Naive B cell (primary cell): ENCODE results near the gene TTLL5. TPM values are rescaled to one million over a fixed set of nuclear protein-coding genes. Genes with fewer than 3 reads are reported as not detected.

Source experiments
- ATAC-seq, 2 donors: fragments of 150-1000 bp; cut with Tn5 transposase; 2 replicates each; pipeline ENCODE4 v1.10.0; 2021; ENCODE audit warnings: low read depth in 2 of 2, mild to moderate bottlenecking in 2 of 2, moderate library complexity in 2 of 2
- DNase-seq: peaks from one replicate; pipeline ENCODE4 v3.0.0; 2022
- H3K27ac Mint-ChIP-seq, 6 donors: one replicate each; pipeline ENCODE4 v1.8.0; 2020 to 2022; ENCODE audit warnings: mild to moderate bottlenecking in 6 of 6, mixed read lengths in 6 of 6, moderate library complexity in 5 of 6, inconsistent platforms in 2 of 6
- H3K27me3 Mint-ChIP-seq, 3 donors: one replicate each; pipeline ENCODE4 v1.8.0; 2021 to 2022; ENCODE audit warnings: mixed read lengths in 3 of 3, mild to moderate bottlenecking in 1 of 3
- H3K36me3 Mint-ChIP-seq, 2 donors: one replicate each; pipeline ENCODE4 v1.8.0; 2020 to 2022; ENCODE audit warnings: mixed read lengths in 2 of 2, inconsistent platforms in 1 of 2, mild to moderate bottlenecking in 1 of 2
- H3K4me1 Mint-ChIP-seq, 3 donors: one replicate each; pipeline ENCODE4 v1.8.0; 2020 to 2022; ENCODE audit warnings: mixed read lengths in 3 of 3, inconsistent platforms in 1 of 3, mild to moderate bottlenecking in 1 of 3, moderate library complexity in 1 of 3
- H3K4me3 Mint-ChIP-seq, 8 donors: one replicate each; pipeline ENCODE4 v1.8.0; 2020 to 2022; ENCODE audit warnings: mild to moderate bottlenecking in 8 of 8, mixed read lengths in 8 of 8, moderate library complexity in 8 of 8, inconsistent platforms in 2 of 8
- H3K9me3 Mint-ChIP-seq, 7 donors: one replicate each; pipeline ENCODE4 v1.8.0; 2020 to 2022; ENCODE audit warnings: mixed read lengths in 7 of 7, mild to moderate bottlenecking in 5 of 7, inconsistent platforms in 2 of 7, moderate library complexity in 1 of 7
- polyA plus RNA-seq, 6 donors: library from polyadenylated mRNA; unstranded; fragments of 300-500 nt; fragmentation: Illumina TruSeq; gene quantifications; one replicate each; pipeline ENCODE4 v1.2.3, GENCODE V29; 2021; ENCODE audit warnings: low read depth in 6 of 6

The TTLL5 gene
- polyA plus RNA-seq, 6 donors from 2014 or later = 3.8 to 15.9 (median 9.1) TPM

- Mint-ChIP-seq H3K4me3 (no peak overlapping the region), H3K36me3 (peaks cover 0 to 17% of the 10 kb centered on the region in 2 donors), H3K27ac (peak overlapping the region in 1 of 6 donors; percentile 22), H3K27me3 (no peaks in the 10 kb centered on the region), H3K4me1 (no peaks in the 10 kb centered on the region), H3K9me3 (peaks cover 0 to 1% (median 0%) of the 10 kb centered on the region in 7 donors)
- no peak for DNase-seq
- no peak for ATAC-seq
These were observed 24.9 kb upstream of the TTLL5 start for GRCh38 chr14:75636100-75636692.

- Mint-ChIP-seq H3K36me3 (peaks cover 0 to 28% of the 10 kb centered on the region in 2 donors), H3K9me3 (peaks cover 0 to 1% (median 0%) of the 10 kb centered on the region in 7 donors), H3K27ac (peak overlapping the region in 1 of 6 donors; percentile 56), H3K27me3 (no peaks in the 10 kb centered on the region), H3K4me3 (no peak overlapping the region), H3K4me1 (no peaks in the 10 kb centered on the region)
- ATAC-seq = no peak
- DNase-seq = no peak
These were observed 20.2 kb upstream of the TTLL5 start for GRCh38 chr14:75640876-75641275.

GRCh38 chr14:75643985-75644384 lies 17.1 kb upstream of the TTLL5 start:
- H3K4me1 Mint-ChIP-seq = no peaks in the 10 kb centered on the region
- H3K9me3 Mint-ChIP-seq = peaks cover 0 to 1% (median 0%) of the 10 kb centered on the region in 7 donors
- ATAC-seq (no peak), DNase-seq (no peak)
- no peak overlapping the region for H3K27ac Mint-ChIP-seq
- no peaks in the 10 kb centered on the region for H3K27me3 Mint-ChIP-seq
- peaks cover 0 to 33% of the 10 kb centered on the region in 2 donors for H3K36me3 Mint-ChIP-seq
- no peak overlapping the region for H3K4me3 Mint-ChIP-seq

GRCh38 chr14:75645056-75645455 lies 16.0 kb upstream of the TTLL5 start:
- Mint-ChIP-seq H3K27ac (no peak overlapping the region), H3K4me3 (no peak overlapping the region), H3K9me3 (peaks cover 0 to 2% (median 0%) of the 10 kb centered on the region in 7 donors), H3K27me3 (no peaks in the 10 kb centered on the region), H3K36me3 (peaks cover 8 to 36% of the 10 kb centered on the region in 2 donors), H3K4me1 (no peaks in the 10 kb centered on the region)
- DNase-seq (no peak), ATAC-seq (no peak)

- Mint-ChIP-seq H3K27me3 (no peaks in the 10 kb centered on the region), H3K27ac (peak overlapping the region in 1 of 6 donors; percentile 56), H3K4me3 (no peak overlapping the region), H3K9me3 (peaks cover 0 to 2% (median 0%) of the 10 kb centered on the region in 7 donors), H3K4me1 (no peaks in the 10 kb centered on the region), H3K36me3 (peaks cover 24 to 30% of the 10 kb centered on the region in 2 donors)
- ATAC-seq = no peak
- DNase-seq = no peak
These were observed 14.3 kb upstream of the TTLL5 start for GRCh38 chr14:75646762-75647161.

GRCh38 chr14:75647640-75648039 lies 13.4 kb upstream of the TTLL5 start:
- Mint-ChIP-seq H3K9me3 (peaks cover 0 to 2% (median 0%) of the 10 kb centered on the region in 7 donors), H3K4me3 (peak overlapping the region in 1 of 8 donors; percentile 18)

GRCh38 chr14:75648066-75648838 lies 12.8 kb upstream of the TTLL5 start:
- no peak for DNase-seq
- Mint-ChIP-seq H3K27ac (no peak overlapping the region), H3K4me1 (no peaks in the 10 kb centered on the region), H3K27me3 (no peaks in the 10 kb centered on the region), H3K4me3 (no peak overlapping the region), H3K9me3 (peaks cover 0 to 2% (median 0%) of the 10 kb centered on the region in 7 donors), H3K36me3 (peaks cover 24 to 28% of the 10 kb centered on the region in 2 donors)
- no peak for ATAC-seq

More at GRCh38 chr14:75647640-75648039, 13.4 kb upstream of the TTLL5 start:
- Mint-ChIP-seq H3K4me1 (no peaks in the 10 kb centered on the region), H3K36me3 (peaks cover 24 to 29% of the 10 kb centered on the region in 2 donors), H3K27ac (no peak overlapping the region), H3K27me3 (no peaks in the 10 kb centered on the region)
- no peak for ATAC-seq
- no peak for DNase-seq

GRCh38 chr14:75649337-75649736 lies 11.7 kb upstream of the TTLL5 start:
- Mint-ChIP-seq H3K36me3 (peaks cover 24% of the 10 kb centered on the region in 2 donors), H3K27ac (no peak overlapping the region), H3K4me3 (no peak overlapping the region), H3K27me3 (no peaks in the 10 kb centered on the region), H3K4me1 (peaks cover 0 to 4% (median 0%) of the 10 kb centered on the region in 3 donors), H3K9me3 (peaks cover 0 to 2% (median 0%) of the 10 kb centered on the region in 7 donors)
- ATAC-seq = no peak
- no peak for DNase-seq

GRCh38 chr14:75649773-75650172 lies 11.3 kb upstream of the TTLL5 start:
- ATAC-seq (no peak), DNase-seq (no peak)
- H3K9me3 Mint-ChIP-seq = peaks cover 0 to 2% (median 0%) of the 10 kb centered on the region in 7 donors
- peak overlapping the region in 1 of 6 donors; percentile 8 for H3K27ac Mint-ChIP-seq
- H3K4me3 Mint-ChIP-seq = no peak overlapping the region
- peaks cover 24% of the 10 kb centered on the region in 2 donors for H3K36me3 Mint-ChIP-seq
- H3K4me1 Mint-ChIP-seq = peaks cover 0 to 4% (median 0%) of the 10 kb centered on the region in 3 donors
- no peaks in the 10 kb centered on the region for H3K27me3 Mint-ChIP-seq

- H3K36me3 Mint-ChIP-seq = peaks cover 24% of the 10 kb centered on the region in 2 donors
- H3K9me3 Mint-ChIP-seq = peaks cover 0 to 2% (median 0%) of the 10 kb centered on the region in 7 donors
- H3K4me1 Mint-ChIP-seq = peaks cover 0 to 4% (median 0%) of the 10 kb centered on the region in 3 donors
- ATAC-seq (no peak), DNase-seq (no peak)
- peak overlapping the region in 2 of 6 donors; percentile 8 to 72 for H3K27ac Mint-ChIP-seq
- no peak overlapping the region for H3K4me3 Mint-ChIP-seq
- no peaks in the 10 kb centered on the region for H3K27me3 Mint-ChIP-seq
These were observed 10.6 kb upstream of the TTLL5 start for GRCh38 chr14:75650253-75651058.

- Mint-ChIP-seq H3K27ac (no peak overlapping the region), H3K27me3 (no peaks in the 10 kb centered on the region), H3K36me3 (peaks cover 22 to 24% of the 10 kb centered on the region in 2 donors)
These were observed 7.5 kb upstream of the TTLL5 start for GRCh38 chr14:75653563-75653962.

GRCh38 chr14:75654127-75654732 lies 6.8 kb upstream of the TTLL5 start:
- Mint-ChIP-seq H3K4me3 (no peak overlapping the region), H3K9me3 (peaks cover 0 to 2% (median 0%) of the 10 kb centered on the region in 7 donors), H3K36me3 (peaks cover 19 to 24% of the 10 kb centered on the region in 2 donors), H3K27ac (peak overlapping the region in 2 of 6 donors; percentile 51 to 68), H3K27me3 (no peaks in the 10 kb centered on the region), H3K4me1 (peaks cover 0 to 7% (median 0%) of the 10 kb centered on the region in 3 donors)
- DNase-seq (peak; percentile 74), ATAC-seq (peak; percentile 84 to 92)

More at GRCh38 chr14:75653563-75653962, 7.5 kb upstream of the TTLL5 start:
- DNase-seq (no peak), ATAC-seq (no peak)
- Mint-ChIP-seq H3K9me3 (peaks cover 0 to 2% (median 0%) of the 10 kb centered on the region in 7 donors), H3K4me1 (peaks cover 0 to 4% (median 0%) of the 10 kb centered on the region in 3 donors), H3K4me3 (no peak overlapping the region)

GRCh38 chr14:75655235-75655634 lies 5.8 kb upstream of the TTLL5 start:
- ATAC-seq = no peak
- Mint-ChIP-seq H3K9me3 (no peaks in the 10 kb centered on the region), H3K27me3 (no peaks in the 10 kb centered on the region), H3K27ac (no peak overlapping the region), H3K4me1 (peaks cover 5 to 14% (median 7%) of the 10 kb centered on the region in 3 donors), H3K36me3 (peaks cover 9 to 14% of the 10 kb centered on the region in 2 donors), H3K4me3 (no peak overlapping the region)
- no peak for DNase-seq
